GM18907 (cell line): ENCODE measurements around the gene RAI14.

ENCODE experiments used
- ATAC-seq: cut with Tn5 transposase; IDR thresholded peaks from one replicate; pipeline ENCODE4 v1.9.1; 2021; ENCODE audit warnings: mild to moderate bottlenecking, moderate library complexity; ENCODE audit not compliant: unreplicated experiment

The RAI14 gene

GRCh38 chr5:34656001-34656699 is at the start of gene RAI14:
RAI14 (plus strand) TSS chr5:34656328; CDS start chr5:34686920, 30,592 bp downstream.
- no peak for ATAC-seq

- ATAC-seq = no peak
Observed at GRCh38 chr5:34608368-34608767, 47.8 kb upstream of the RAI14 start.

- no peak for ATAC-seq
Observed at GRCh38 chr5:34608859-34609648, 47.1 kb upstream of the RAI14 start.

- ATAC-seq = no peak
Observed at GRCh38 chr5:34609951-34610441, 46.1 kb upstream of the RAI14 start.

- no peak for ATAC-seq
Observed at GRCh38 chr5:34610546-34610945, 45.6 kb upstream of the RAI14 start.

GRCh38 chr5:34611464-34612415 is 44.4 kb upstream of the RAI14 start:
- no peak for ATAC-seq

- ATAC-seq = no peak
Observed at GRCh38 chr5:34616651-34617050, 39.5 kb upstream of the RAI14 start.

- no peak for ATAC-seq
Observed at GRCh38 chr5:34618371-34619065, 37.6 kb upstream of the RAI14 start.

- no peak for ATAC-seq
Observed at GRCh38 chr5:34620185-34620584, 35.9 kb upstream of the RAI14 start.

- no peak for ATAC-seq
Observed at GRCh38 chr5:34621277-34622097, 34.6 kb upstream of the RAI14 start.

- no peak for ATAC-seq
Observed at GRCh38 chr5:34622098-34622400, 34.1 kb upstream of the RAI14 start.

- no peak for ATAC-seq
Observed at GRCh38 chr5:34624691-34625090, 31.4 kb upstream of the RAI14 start.

GRCh38 chr5:34625246-34625645 is 30.9 kb upstream of the RAI14 start:
- no peak for ATAC-seq

GRCh38 chr5:34626036-34626435 is 30.1 kb upstream of the RAI14 start:
- no peak for ATAC-seq

GRCh38 chr5:34626751-34627150 is 29.4 kb upstream of the RAI14 start:
- ATAC-seq = no peak

- no peak for ATAC-seq
Observed at GRCh38 chr5:34627794-34628193, 28.3 kb upstream of the RAI14 start.

- ATAC-seq = no peak
Observed at GRCh38 chr5:34628373-34628772, 27.8 kb upstream of the RAI14 start.

GRCh38 chr5:34630596-34630995 is 25.5 kb upstream of the RAI14 start:
- ATAC-seq = no peak

GRCh38 chr5:34632807-34633422 is 23.2 kb upstream of the RAI14 start:
- no peak for ATAC-seq
